ENCODE data around the gene ENHO.
A peak's percentile ranks its signal among the peaks of the same experiment; 100 is the strongest.
"Not testable (repeated sequence)": the region's sequence is repeated elsewhere in the genome, so short reads cannot be mapped to it uniquely, and the experiment has no call there.

ENHO gene

DNA sequence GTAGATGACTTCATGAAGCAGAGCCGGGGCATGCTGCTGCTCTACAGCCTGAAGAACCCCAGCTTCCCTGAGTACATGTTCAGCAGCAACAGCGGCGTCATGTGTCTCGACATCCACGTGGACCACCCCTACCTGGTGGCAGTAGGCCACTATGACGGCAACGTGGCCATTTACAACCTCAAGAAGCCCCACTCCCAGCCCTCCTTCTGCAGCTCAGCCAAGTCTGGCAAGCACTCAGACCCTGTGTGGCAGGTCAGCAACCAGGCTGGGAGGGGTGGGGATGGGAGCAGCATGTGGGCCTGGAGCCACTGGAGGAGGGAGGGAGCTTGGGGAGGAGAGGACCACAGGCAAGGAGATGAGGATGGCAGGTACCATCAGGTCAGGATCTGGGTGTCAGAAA, 16.2 kb downstream of the ENHO start:
- no peak for DNase-seq (ENCODE audit: low spot score)

DNA sequence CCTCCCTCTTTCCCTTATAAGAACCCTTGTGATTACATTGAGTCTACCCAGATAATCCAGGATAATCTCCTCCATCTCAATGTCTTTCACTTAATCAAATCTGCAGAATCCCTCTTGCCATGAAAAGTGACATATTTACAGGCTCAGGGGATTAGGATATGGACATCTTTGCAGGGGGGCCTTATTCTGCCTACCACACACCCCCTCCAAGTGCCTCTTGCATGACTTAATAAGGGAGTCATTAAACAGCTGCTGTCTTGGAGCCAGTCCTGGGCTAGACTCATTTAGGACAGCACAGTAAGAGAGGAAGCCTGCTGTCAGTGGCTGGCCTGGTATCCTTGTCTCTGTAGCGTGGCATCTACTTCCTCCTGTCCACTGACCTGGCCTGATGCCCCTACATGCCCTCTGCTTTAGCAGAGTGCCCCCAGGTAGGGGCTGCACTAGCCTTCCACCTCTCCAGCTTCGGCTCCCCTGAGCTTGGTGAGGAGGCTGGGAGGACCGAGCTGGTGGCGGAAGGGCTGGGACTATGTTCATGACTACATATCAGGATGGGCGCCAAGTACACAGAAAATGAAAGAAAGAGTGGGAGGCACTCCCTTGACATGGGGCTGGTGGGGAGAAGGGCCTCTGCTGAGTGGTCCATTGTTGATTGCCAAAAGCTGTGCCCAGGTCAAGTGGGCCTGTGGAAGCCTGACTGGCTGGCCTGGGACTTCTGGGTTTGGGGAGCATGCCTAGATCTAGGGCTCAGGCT, 17.2 kb downstream of the ENHO start:
- no peak for DNase-seq (ENCODE audit: low spot score)

- DNase-seq (ENCODE audit: low spot score) = no peak
These were observed 19.4 kb downstream of the ENHO start for GRCh38 chr9:34503406-34503805.

GRCh38 chr9:34502891-34503290, 19.9 kb downstream of the ENHO start:
- no peak for DNase-seq (ENCODE audit: low spot score)

DNA sequence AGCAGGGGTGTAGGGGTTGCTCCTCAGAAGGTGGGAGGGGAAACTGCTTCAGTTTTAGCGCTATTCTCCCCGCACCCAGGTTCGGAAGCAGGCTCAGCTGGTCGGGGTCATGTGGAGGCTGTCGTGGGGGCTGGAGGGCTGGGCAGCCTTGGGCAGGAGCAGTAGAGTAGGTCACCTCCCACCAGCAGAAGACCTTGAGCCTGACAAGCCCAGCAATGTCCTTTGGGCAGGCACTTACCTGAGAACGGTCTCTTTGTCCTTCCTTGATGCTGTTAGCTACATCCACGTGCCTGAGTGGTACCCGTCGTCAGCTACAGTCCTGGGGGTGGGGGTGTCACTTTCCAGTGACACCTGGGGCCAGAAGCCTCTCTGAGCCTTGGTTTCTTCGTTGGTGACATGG, 20.3 kb downstream of the ENHO start:
- DNase-seq (ENCODE audit: low spot score) = no peak

DNA sequence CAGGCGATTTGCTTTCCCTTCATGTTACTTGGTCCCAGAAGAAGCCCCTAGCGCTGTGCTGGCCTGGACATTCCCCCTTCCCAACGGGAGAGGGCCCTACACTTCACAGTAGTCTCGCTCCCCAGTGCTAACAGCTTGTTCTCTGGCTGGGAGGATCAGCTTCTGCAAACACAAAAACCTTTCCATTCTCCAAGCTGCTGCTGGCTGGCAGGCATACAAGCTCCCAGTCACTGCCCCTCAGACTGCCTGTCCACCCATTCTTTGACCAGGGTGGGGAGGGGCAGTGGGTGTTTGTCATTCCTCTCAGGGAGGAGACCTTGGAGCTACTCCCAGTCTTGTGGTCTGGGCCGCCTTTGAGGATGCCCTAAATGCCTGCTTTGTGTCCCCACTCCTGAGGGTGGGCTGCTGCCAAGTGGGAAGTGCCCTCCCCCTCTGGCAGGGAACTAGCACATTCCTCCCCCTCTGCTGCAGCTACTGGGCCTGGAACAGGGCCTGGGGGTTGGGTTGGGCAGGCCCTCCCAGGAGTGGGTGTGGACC, 20.8 kb downstream of the ENHO start:
- DNase-seq (ENCODE audit: low spot score) = no peak

DNA sequence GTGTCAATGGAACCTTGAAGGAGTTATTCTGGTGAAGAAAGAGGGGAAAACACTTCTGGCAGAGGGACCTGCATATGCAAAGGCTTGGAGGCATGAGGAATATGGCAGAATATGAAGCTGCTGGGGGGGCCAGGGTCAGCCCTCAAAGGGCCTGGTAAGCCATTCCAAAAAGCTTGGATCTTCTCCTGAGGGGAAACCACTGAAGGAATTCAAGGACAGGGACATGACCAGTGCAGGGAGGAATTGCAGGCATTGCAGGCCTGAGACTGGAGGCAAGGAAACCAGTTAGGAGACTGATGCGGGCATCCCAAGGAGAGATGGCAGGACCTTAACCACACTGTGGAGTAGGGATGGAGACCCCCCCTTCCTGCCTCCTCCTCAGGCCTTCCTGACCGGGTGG, 21.4 kb downstream of the ENHO start:
- DNase-seq (ENCODE audit: low spot score) = no peak

- peak; percentile 44 for DNase-seq (ENCODE audit: low spot score)
These were observed 22.0 kb downstream of the ENHO start for GRCh38 chr9:34500623-34501267.

DNA sequence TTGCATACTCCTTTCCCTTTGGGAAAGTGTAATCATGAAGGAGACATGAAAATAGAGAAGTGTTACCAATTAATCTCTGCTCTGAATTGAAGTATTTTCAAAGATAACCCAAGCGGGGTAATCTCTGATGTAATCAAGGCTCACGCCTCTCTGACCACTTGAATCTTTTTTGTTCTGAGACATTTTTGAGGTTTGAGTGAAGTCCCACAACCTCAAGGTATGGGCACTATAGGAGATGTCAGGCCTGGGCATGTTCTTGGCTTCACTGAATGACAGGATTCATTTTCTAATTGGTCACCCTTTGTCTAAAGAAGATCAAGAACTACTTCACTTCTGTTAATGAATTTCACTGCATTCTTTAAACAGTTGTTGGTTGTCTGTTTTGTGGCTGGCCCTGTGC, 23.7 kb downstream of the ENHO start:
- DNase-seq (ENCODE audit: low spot score) = no peak

DNA sequence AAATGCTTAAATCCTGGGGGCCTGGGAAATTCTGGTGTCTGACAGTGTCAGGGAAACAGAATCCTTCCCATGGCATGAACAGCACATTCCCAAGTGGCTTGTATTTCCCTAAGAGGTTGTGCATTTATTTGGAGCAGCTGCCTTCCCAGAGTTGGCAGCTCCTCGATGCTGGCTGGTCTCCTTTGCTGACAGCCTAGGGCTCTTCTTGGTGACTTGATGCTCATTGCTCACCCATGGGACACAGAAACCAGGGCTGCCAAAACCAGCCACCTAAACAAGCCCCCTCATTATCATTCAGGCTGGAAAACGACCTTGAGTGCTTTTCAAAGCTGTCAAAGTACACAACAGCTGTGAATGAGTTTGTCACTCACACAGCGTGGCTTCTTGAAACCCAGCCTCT, 24.2 kb downstream of the ENHO start:
- no peak for DNase-seq (ENCODE audit: low spot score)

- no peak for DNase-seq (ENCODE audit: low spot score)
These were observed 26.6 kb downstream of the ENHO start for GRCh38 chr9:34496149-34496712.

GRCh38 chr9:34493972-34494535, 28.7 kb downstream of the ENHO start:
- peak; percentile 49 for DNase-seq (ENCODE audit: low spot score)

DNA sequence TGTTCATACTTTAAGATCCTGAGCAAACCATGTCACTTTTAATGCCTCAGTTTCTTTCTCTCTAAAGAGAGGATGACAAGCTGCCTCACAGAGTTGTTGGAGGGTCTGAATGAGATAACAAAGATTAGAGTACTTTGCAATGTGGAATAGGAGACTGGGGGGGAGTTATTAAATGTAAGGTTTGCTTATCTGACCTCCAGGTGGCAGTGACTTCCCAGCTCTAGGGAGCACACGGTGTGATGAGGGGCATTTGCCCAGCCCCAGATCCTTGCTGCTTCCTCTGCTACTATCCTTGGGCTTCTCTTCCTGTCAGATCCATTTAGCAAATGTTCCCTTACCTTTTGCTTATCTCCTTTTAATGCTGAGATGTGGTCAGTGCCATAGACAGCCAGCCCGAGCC, 30.7 kb downstream of the ENHO start:
- no peak for DNase-seq (ENCODE audit: low spot score)

DNA sequence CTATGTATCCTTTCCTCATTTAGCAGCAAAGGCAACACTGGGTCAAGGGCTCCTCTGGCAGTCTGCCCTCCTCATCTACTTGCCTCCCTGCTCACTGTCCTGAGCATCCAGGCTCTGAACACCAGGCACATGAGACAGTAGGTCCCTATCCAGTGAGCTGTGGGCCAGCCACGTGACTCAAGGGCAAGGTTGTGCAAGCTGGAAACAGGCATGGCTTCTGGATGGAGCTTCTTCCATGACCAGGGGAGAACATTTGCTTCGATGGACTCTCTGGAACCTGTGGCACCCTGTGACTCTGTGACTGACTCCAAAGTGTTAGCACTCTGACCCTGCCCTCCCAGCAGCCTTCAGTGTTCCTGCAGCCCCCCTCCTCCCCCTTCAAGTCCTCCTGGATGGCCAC, 31.2 kb downstream of the ENHO start:
- DNase-seq (ENCODE audit: low spot score) = no peak

DNA sequence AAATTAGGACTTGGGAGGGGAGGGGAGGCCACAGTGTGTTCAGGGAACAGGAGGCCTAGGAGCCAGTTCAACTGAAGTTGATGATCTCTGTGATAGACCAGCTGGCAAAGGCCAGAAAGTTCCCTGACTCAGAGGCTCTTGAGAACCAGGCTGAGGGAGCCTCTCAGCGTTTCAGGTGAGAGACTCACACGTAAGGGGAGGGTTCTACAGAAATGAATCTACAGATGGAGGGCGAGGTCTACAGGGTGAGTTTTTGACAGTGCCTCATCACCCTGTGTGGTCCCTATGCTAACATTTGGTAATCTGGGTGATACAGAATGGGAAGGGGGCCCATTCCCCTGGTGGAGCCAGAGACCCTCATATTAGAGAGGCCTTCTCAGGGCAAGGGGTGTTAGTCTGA, 32.0 kb downstream of the ENHO start:
- DNase-seq (ENCODE audit: low spot score) = no peak

GRCh38 chr9:34490360-34490759, 32.4 kb downstream of the ENHO start:
- no peak for DNase-seq (ENCODE audit: low spot score)

GRCh38 chr9:34486572-34486971, 36.2 kb downstream of the ENHO start:
- DNase-seq (ENCODE audit: low spot score) = no peak

DNA sequence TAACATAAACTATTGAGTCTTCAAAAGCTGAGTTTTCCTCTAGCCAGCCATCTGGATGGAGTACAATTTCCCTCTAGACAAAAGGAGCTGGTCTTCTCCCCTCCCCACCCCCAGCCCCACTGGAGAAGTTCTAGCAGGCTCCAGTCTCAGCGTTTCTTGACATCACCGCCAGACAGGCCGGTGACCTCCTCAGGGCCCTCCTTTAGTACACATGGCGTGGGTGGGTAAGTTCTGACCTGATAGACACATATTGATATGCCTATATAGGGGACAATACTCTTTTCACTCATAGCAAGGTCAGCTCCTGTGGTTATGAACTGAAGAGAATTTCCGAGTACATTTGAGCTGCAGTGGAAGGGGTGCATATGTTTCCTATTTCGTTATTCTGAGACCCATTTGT, 37.0 kb downstream of the ENHO start:
- no peak for DNase-seq (ENCODE audit: low spot score)

GRCh38 chr9:34484678-34485077, 38.1 kb downstream of the ENHO start:
- DNase-seq (ENCODE audit: low spot score) = no peak

GRCh38 chr9:34482746-34483145, 40.0 kb downstream of the ENHO start:
- DNase-seq (ENCODE audit: low spot score) = not testable (repeated sequence)

GRCh38 chr9:34481620-34482019, 41.2 kb downstream of the ENHO start:
- not testable (repeated sequence) for DNase-seq (ENCODE audit: low spot score)

- no peak for DNase-seq (ENCODE audit: low spot score)
These were observed 43.3 kb downstream of the ENHO start for GRCh38 chr9:34479431-34479866.

- DNase-seq (ENCODE audit: low spot score) = no peak
These were observed 45.2 kb downstream of the ENHO start for GRCh38 chr9:34477541-34477940.
